ENCODE measurements around the gene PDGFB.

DNA sequence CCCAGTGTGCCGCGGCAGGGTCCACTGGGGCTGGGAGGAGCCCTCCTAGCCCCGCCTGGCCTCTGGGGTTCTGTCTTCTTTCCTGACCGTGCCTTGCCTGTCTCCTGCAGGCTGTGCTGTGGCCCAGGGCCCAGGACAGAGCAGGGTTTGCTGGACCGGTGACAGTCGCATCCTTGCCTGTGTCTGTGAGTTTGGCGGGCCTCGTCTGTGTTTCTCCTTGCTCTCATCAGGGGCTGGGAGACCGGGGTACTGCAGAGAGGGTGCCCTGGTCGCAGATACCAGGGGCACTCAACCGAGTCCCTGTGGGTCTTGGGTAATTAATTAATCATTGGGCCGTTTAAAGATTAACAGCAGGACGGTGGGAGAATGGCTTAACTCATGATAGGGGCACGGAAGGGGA is 44.8 kb upstream of the PDGFB start:
- TF ChIP-seq, protein P1, sequence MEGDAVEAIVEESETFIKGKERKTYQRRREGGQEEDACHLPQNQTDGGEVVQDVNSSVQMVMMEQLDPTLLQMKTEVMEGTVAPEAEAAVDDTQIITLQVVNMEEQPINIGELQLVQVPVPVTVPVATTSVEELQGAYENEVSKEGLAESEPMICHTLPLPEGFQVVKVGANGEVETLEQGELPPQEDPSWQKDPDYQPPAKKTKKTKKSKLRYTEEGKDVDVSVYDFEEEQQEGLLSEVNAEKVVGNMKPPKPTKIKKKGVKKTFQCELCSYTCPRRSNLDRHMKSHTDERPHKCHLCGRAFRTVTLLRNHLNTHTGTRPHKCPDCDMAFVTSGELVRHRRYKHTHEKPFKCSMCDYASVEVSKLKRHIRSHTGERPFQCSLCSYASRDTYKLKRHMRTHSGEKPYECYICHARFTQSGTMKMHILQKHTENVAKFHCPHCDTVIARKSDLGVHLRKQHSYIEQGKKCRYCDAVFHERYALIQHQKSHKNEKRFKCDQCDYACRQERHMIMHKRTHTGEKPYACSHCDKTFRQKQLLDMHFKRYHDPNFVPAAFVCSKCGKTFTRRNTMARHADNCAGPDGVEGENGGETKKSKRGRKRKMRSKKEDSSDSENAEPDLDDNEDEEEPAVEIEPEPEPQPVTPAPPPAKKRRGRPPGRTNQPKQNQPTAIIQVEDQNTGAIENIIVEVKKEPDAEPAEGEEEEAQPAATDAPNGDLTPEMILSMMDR (conservative IDR thresholded peaks at IDR 0.05): no peak
- TF ChIP-seq EZH2 (IDR thresholded peaks at IDR 0.05; ENCODE audit: low read depth): no peak
